ENCODE results near the gene NFIB. TPM values are rescaled to one million over a fixed set of nuclear protein-coding genes. Genes with fewer than 3 reads are reported as not detected.

Gene NFIB
- total RNA-seq, 2 experiments from 2014 or later, result not detected

GRCh38 chr9:14277244-14277643 is 36.7 kb downstream of the NFIB start:
- CTCF ChIA-PET, result no interaction called here
- peaks cover 3% of the 10 kb centered on the region for H3K4me1 Mint-ChIP-seq (ENCODE audit: low read depth)
- DNase-seq, result no peak
- POLR2A ChIA-PET, result no interaction called here
- H3K27ac Mint-ChIP-seq, result no peak overlapping the region
- H3K4me3 Mint-ChIP-seq, result no peak overlapping the region
- no peaks in the 10 kb centered on the region for H3K36me3 Mint-ChIP-seq (ENCODE audit: low read depth)
- H3K9me3 Mint-ChIP-seq (ENCODE audit: insufficient read depth), result no peaks in the 10 kb centered on the region
- no peak for ATAC-seq
- H3K27me3 Mint-ChIP-seq (ENCODE audit: low read depth), result peaks cover 7% of the 10 kb centered on the region

GRCh38 chr9:14275331-14275730 is 38.6 kb downstream of the NFIB start:
- Mint-ChIP-seq H3K4me1 (ENCODE audit: low read depth) (peaks cover 3% of the 10 kb centered on the region), H3K4me3 (no peak overlapping the region), H3K9me3 (ENCODE audit: insufficient read depth) (no peaks in the 10 kb centered on the region), H3K27me3 (ENCODE audit: low read depth) (peaks cover 7% of the 10 kb centered on the region), H3K27ac (no peak overlapping the region), H3K36me3 (ENCODE audit: low read depth) (no peaks in the 10 kb centered on the region)
- ATAC-seq (no peak), DNase-seq (no peak)
- CTCF ChIA-PET, result no interaction called here
- POLR2A ChIA-PET, result no interaction called here

GRCh38 chr9:14273696-14274121 is 40.2 kb downstream of the NFIB start:
- DNase-seq (no peak), ATAC-seq (no peak)
- ChIA-PET CTCF (no interaction called here), POLR2A (no interaction called here)
- Mint-ChIP-seq H3K27me3 (ENCODE audit: low read depth) (peaks cover 7% of the 10 kb centered on the region), H3K27ac (no peak overlapping the region), H3K4me3 (no peak overlapping the region), H3K9me3 (ENCODE audit: insufficient read depth) (no peaks in the 10 kb centered on the region), H3K36me3 (ENCODE audit: low read depth) (no peaks in the 10 kb centered on the region), H3K4me1 (ENCODE audit: low read depth) (peaks cover 3% of the 10 kb centered on the region)

- ChIA-PET CTCF (no interaction called here), POLR2A (no interaction called here)
- peaks cover 3% of the 10 kb centered on the region for H3K4me1 Mint-ChIP-seq (ENCODE audit: low read depth)
- no peak overlapping the region for H3K4me3 Mint-ChIP-seq
- no peaks in the 10 kb centered on the region for H3K9me3 Mint-ChIP-seq (ENCODE audit: insufficient read depth)
- DNase-seq (no peak), ATAC-seq (no peak)
- H3K36me3 Mint-ChIP-seq (ENCODE audit: low read depth), result no peaks in the 10 kb centered on the region
- peaks cover 7% of the 10 kb centered on the region for H3K27me3 Mint-ChIP-seq (ENCODE audit: low read depth)
- H3K27ac Mint-ChIP-seq, result no peak overlapping the region
Observed at GRCh38 chr9:14272927-14273528, 40.9 kb downstream of the NFIB start.

- POLR2A ChIA-PET, result interaction anchor here (0.6 kb wide), 1 partner anchor 97 kb away, joined by 5 read pairs; no protein-coding TSS in a partner anchor
- DNase-seq, result no peak
- H3K36me3 Mint-ChIP-seq (ENCODE audit: low read depth), result no peaks in the 10 kb centered on the region
- ATAC-seq, result no peak
- CTCF ChIA-PET, result no interaction called here
- H3K4me1 Mint-ChIP-seq (ENCODE audit: low read depth), result peaks cover 3% of the 10 kb centered on the region
- H3K27ac Mint-ChIP-seq, result no peak overlapping the region
- no peak overlapping the region for H3K4me3 Mint-ChIP-seq
- peaks cover 5% of the 10 kb centered on the region for H3K27me3 Mint-ChIP-seq (ENCODE audit: low read depth)
- H3K9me3 Mint-ChIP-seq (ENCODE audit: insufficient read depth), result no peaks in the 10 kb centered on the region
Observed at GRCh38 chr9:14271093-14271673, 42.8 kb downstream of the NFIB start.

- Mint-ChIP-seq H3K9me3 (ENCODE audit: insufficient read depth) (no peaks in the 10 kb centered on the region), H3K4me3 (no peak overlapping the region), H3K27me3 (ENCODE audit: low read depth) (peaks cover 2% of the 10 kb centered on the region), H3K27ac (no peak overlapping the region), H3K4me1 (ENCODE audit: low read depth) (peaks cover 3% of the 10 kb centered on the region), H3K36me3 (ENCODE audit: low read depth) (no peaks in the 10 kb centered on the region)
- ChIA-PET POLR2A (interaction anchor here (0.6 kb wide), 1 partner anchor 98 kb away, joined by 5 read pairs; no protein-coding TSS in a partner anchor), CTCF (no interaction called here)
- DNase-seq (no peak), ATAC-seq (no peak)
Observed at GRCh38 chr9:14270358-14271092, 43.4 kb downstream of the NFIB start.

- ChIA-PET CTCF (no interaction called here), POLR2A (no interaction called here)
- DNase-seq (no peak), ATAC-seq (no peak)
- no peak overlapping the region for H3K4me3 Mint-ChIP-seq
- no peaks in the 10 kb centered on the region for H3K36me3 Mint-ChIP-seq (ENCODE audit: low read depth)
- H3K9me3 Mint-ChIP-seq (ENCODE audit: insufficient read depth), result no peaks in the 10 kb centered on the region
- H3K27ac Mint-ChIP-seq, result no peak overlapping the region
- peaks cover 2% of the 10 kb centered on the region for H3K27me3 Mint-ChIP-seq (ENCODE audit: low read depth)
- H3K4me1 Mint-ChIP-seq (ENCODE audit: low read depth), result peaks cover 3% of the 10 kb centered on the region
Observed at GRCh38 chr9:14269916-14270315, 44.0 kb downstream of the NFIB start.

GRCh38 chr9:14263707-14264483 is 50.0 kb downstream of the NFIB start:
- Mint-ChIP-seq H3K4me3 (no peak overlapping the region), H3K27me3 (ENCODE audit: low read depth) (no peaks in the 10 kb centered on the region), H3K9me3 (ENCODE audit: insufficient read depth) (no peaks in the 10 kb centered on the region), H3K27ac (no peak overlapping the region), H3K4me1 (ENCODE audit: low read depth) (no peaks in the 10 kb centered on the region), H3K36me3 (ENCODE audit: low read depth) (no peaks in the 10 kb centered on the region)
- CTCF ChIA-PET, result no interaction called here
- DNase-seq (no peak), ATAC-seq (no peak)
- POLR2A ChIA-PET, result no interaction called here

- Mint-ChIP-seq H3K27ac (no peak overlapping the region), H3K4me3 (no peak overlapping the region), H3K36me3 (ENCODE audit: low read depth) (no peaks in the 10 kb centered on the region), H3K9me3 (ENCODE audit: insufficient read depth) (no peaks in the 10 kb centered on the region), H3K27me3 (ENCODE audit: low read depth) (no peaks in the 10 kb centered on the region), H3K4me1 (ENCODE audit: low read depth) (no peaks in the 10 kb centered on the region)
- CTCF ChIA-PET, result no interaction called here
- POLR2A ChIA-PET, result no interaction called here
- ATAC-seq (no peak), DNase-seq (no peak)
Observed at GRCh38 chr9:14262827-14263226, 51.1 kb downstream of the NFIB start.

GRCh38 chr9:14261616-14262015 is 52.3 kb downstream of the NFIB start:
- no peaks in the 10 kb centered on the region for H3K36me3 Mint-ChIP-seq (ENCODE audit: low read depth)
- H3K4me1 Mint-ChIP-seq (ENCODE audit: low read depth), result no peaks in the 10 kb centered on the region
- ChIA-PET POLR2A (no interaction called here), CTCF (no interaction called here)
- H3K27me3 Mint-ChIP-seq (ENCODE audit: low read depth), result no peaks in the 10 kb centered on the region
- no peak for DNase-seq
- H3K9me3 Mint-ChIP-seq (ENCODE audit: insufficient read depth), result no peaks in the 10 kb centered on the region
- no peak overlapping the region for H3K27ac Mint-ChIP-seq
- no peak overlapping the region for H3K4me3 Mint-ChIP-seq
- ATAC-seq, result no peak

GRCh38 chr9:14260101-14260500 is 53.8 kb downstream of the NFIB start:
- CTCF ChIA-PET, result no interaction called here
- no peak for DNase-seq
- H3K27ac Mint-ChIP-seq, result no peak overlapping the region

GRCh38 chr9:14258660-14259239 is 55.2 kb downstream of the NFIB start:
- Mint-ChIP-seq H3K4me3 (no peak overlapping the region), H3K27ac (no peak overlapping the region)

More at GRCh38 chr9:14260101-14260500, 53.8 kb downstream of the NFIB start:
- POLR2A ChIA-PET, result no interaction called here
- H3K9me3 Mint-ChIP-seq (ENCODE audit: insufficient read depth), result no peaks in the 10 kb centered on the region
- H3K4me1 Mint-ChIP-seq (ENCODE audit: low read depth), result no peaks in the 10 kb centered on the region
- no peaks in the 10 kb centered on the region for H3K36me3 Mint-ChIP-seq (ENCODE audit: low read depth)
- H3K27me3 Mint-ChIP-seq (ENCODE audit: low read depth), result no peaks in the 10 kb centered on the region
- no peak overlapping the region for H3K4me3 Mint-ChIP-seq
- no peak for ATAC-seq

More at GRCh38 chr9:14258660-14259239, 55.2 kb downstream of the NFIB start:
- Mint-ChIP-seq H3K9me3 (ENCODE audit: insufficient read depth) (no peaks in the 10 kb centered on the region), H3K36me3 (ENCODE audit: low read depth) (no peaks in the 10 kb centered on the region), H3K4me1 (ENCODE audit: low read depth) (no peaks in the 10 kb centered on the region), H3K27me3 (ENCODE audit: low read depth) (no peaks in the 10 kb centered on the region)
- no peak for DNase-seq
- ChIA-PET POLR2A (no interaction called here), CTCF (no interaction called here)
- no peak for ATAC-seq
